ENCODE data around the gene FAM81A. TPM values are rescaled to one million over a fixed set of nuclear protein-coding genes. Genes with fewer than 3 reads are reported as not detected.
"Not testable (repeated sequence)": the region's sequence is repeated elsewhere in the genome, so short reads cannot be mapped to it uniquely, and the experiment has no call there.

Gene FAM81A
- polyA plus RNA-seq, 2 of the 4 experiments (the other 2 are of a cell fraction) = 13.1 to 15.1 TPM

- POLR2A ChIA-PET = no interaction called here
- no peak for DNase-seq (ENCODE audit: low read depth in 1 of 2, low spot score in 1 of 2)
Measured at GRCh38 chr15:59420986-59421618, 16.9 kb upstream of the FAM81A start.

GRCh38 chr15:59424616-59425015 is 13.4 kb upstream of the FAM81A start:
- Histone ChIP-seq H3K4me1 (no peaks in the 10 kb centered on the region), H3K4me3 (no peak overlapping the region), H3K4me2 (no peak overlapping the region), H3K9me3 (peaks cover 17% of the 10 kb centered on the region), H3K27ac (no peak overlapping the region)
- peak; percentile 39 for FAIRE-seq
- DNase-seq (ENCODE audit: low read depth in 1 of 2, low spot score in 1 of 2) = no peak
- CTCF ChIA-PET = interaction anchor here (0.8 to 1.6 kb wide), 5 partner anchors 10 to 250 kb away, joined by 3 to 4 read pairs (median 3); partner anchors contain the start of gene FAM81A
- ATAC-seq = no peak
- no peak for TF ChIP-seq TP53 (CRISPR knock-in tag; IDR thresholded peaks at IDR 0.05)
- no peak for TF ChIP-seq PHF8 (IDR thresholded peaks at IDR 0.05; ENCODE audit: borderline replicate concordance, low read depth)
- no peak for TF ChIP-seq JUN (IDR thresholded peaks at IDR 0.05)
- TF ChIP-seq, protein P1, sequence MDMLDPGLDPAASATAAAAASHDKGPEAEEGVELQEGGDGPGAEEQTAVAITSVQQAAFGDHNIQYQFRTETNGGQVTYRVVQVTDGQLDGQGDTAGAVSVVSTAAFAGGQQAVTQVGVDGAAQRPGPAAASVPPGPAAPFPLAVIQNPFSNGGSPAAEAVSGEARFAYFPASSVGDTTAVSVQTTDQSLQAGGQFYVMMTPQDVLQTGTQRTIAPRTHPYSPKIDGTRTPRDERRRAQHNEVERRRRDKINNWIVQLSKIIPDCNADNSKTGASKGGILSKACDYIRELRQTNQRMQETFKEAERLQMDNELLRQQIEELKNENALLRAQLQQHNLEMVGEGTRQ (IDR thresholded peaks at IDR 0.05) = no peak
- no peak for TF ChIP-seq RFX5 (IDR thresholded peaks at IDR 0.05)
- TF ChIP-seq, protein P2, sequence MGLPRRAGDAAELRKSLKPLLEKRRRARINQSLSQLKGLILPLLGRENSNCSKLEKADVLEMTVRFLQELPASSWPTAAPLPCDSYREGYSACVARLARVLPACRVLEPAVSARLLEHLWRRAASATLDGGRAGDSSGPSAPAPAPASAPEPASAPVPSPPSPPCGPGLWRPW (IDR thresholded peaks at IDR 0.05) = no peak
- TF ChIP-seq JUNB (IDR thresholded peaks at IDR 0.05) = no peak
- WGBS (ENCODE audit: missing lambda C conversion rate) = 52% methylated on average over 5 of the region's 5 CpGs
- POLR2A ChIA-PET = no interaction called here

More at GRCh38 chr15:59420986-59421618, 16.9 kb upstream of the FAM81A start:
- ATAC-seq (peak; percentile 61 to 75; a peak in 4 of 6 replicates), FAIRE-seq (no peak)
- H3K4me1 ChIP-seq = no peaks in the 10 kb centered on the region
- H3K9me3 ChIP-seq = no peaks in the 10 kb centered on the region
- no peak overlapping the region for H3K4me2 ChIP-seq
- no peak overlapping the region for H3K27ac ChIP-seq
- 74% methylated on average over 12 of the region's 16 CpGs for WGBS (ENCODE audit: missing lambda C conversion rate)
- H3K4me3 ChIP-seq = no peak overlapping the region
- CTCF ChIA-PET = interaction anchor here (0.6 to 1.5 kb wide), 5 partner anchors 8 to 174 kb away, joined by 3 to 6 read pairs (median 4); no protein-coding TSS in a partner anchor
- TF ChIP-seq, protein P3, sequence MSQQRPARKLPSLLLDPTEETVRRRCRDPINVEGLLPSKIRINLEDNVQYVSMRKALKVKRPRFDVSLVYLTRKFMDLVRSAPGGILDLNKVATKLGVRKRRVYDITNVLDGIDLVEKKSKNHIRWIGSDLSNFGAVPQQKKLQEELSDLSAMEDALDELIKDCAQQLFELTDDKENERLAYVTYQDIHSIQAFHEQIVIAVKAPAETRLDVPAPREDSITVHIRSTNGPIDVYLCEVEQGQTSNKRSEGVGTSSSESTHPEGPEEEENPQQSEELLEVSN (IDR thresholded peaks at IDR 0.05; ENCODE audit: borderline replicate concordance, low read depth) = no peak
- TF ChIP-seq POLR2A (IDR thresholded peaks at IDR 0.05; ENCODE audit: low read length) (no peak), REST (IDR thresholded peaks at IDR 0.05) (peak; percentile 56; the same call in 1 of the 2 replicates), CHD2 (IDR thresholded peaks at IDR 0.05; ENCODE audit: low read length, partially characterized antibody) (no peak), GATA3 (IDR thresholded peaks at IDR 0.05; ENCODE audit: borderline replicate concordance) (no peak)
- TF ChIP-seq, protein P4, sequence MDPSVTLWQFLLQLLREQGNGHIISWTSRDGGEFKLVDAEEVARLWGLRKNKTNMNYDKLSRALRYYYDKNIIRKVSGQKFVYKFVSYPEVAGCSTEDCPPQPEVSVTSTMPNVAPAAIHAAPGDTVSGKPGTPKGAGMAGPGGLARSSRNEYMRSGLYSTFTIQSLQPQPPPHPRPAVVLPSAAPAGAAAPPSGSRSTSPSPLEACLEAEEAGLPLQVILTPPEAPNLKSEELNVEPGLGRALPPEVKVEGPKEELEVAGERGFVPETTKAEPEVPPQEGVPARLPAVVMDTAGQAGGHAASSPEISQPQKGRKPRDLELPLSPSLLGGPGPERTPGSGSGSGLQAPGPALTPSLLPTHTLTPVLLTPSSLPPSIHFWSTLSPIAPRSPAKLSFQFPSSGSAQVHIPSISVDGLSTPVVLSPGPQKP (IDR thresholded peaks at IDR 0.05; ENCODE audit: low read depth, low read length) = no peak

- H3K9me3 ChIP-seq = peaks cover 21% of the 10 kb centered on the region
- peak; percentile 99 for FAIRE-seq
- WGBS (ENCODE audit: missing lambda C conversion rate) = 36% methylated on average over 3 of the region's 3 CpGs
- H3K27ac ChIP-seq; DNase-seq (ENCODE audit: low read depth in 1 of 2, low spot score in 1 of 2); POLR2A ChIA-PET; H3K4me3 ChIP-seq; ATAC-seq; H3K4me1 ChIP-seq; H3K4me2 ChIP-seq: not testable (repeated sequence)
- CTCF ChIA-PET = interaction anchor here (0.6 to 2.2 kb wide), 3 partner anchors 15 to 306 kb away, joined by 3 to 5 read pairs (median 3); no protein-coding TSS in a partner anchor
Measured at GRCh38 chr15:59428898-59429297, 9.1 kb upstream of the FAM81A start.
